CD4-positive, CD25-positive, alpha-beta regulatory T cell (primary cell): ENCODE data around the gene MIER2. TPM values are rescaled to one million over a fixed set of nuclear protein-coding genes. Genes with fewer than 3 reads are reported as not detected.

Experiments
- ATAC-seq, 2 donors: fragments of 150-1000 bp; cut with Tn5 transposase; one replicate each; pipeline ENCODE4 v1.10.0; 2021; ENCODE audit warnings: low read depth in 2 of 2, moderate number of reproducible peaks in 2 of 2, moderate library complexity in 1 of 2
- DNase-seq, 3 donors: peaks; one replicate each; pipeline versions ENCODE4 v3.0.0 to v3.0.0-alpha.2; 2012 to 2022; ENCODE audit warnings: mixed read lengths in 1 of 3
- H3K27ac ChIP-seq: one replicate; pipeline ENCODE4 v1.7.0; 2013; ENCODE audit warnings: mild to moderate bottlenecking, low read length; ENCODE audit not compliant: insufficient read depth, poor library complexity, severe bottlenecking
- H3K27me3 ChIP-seq: one replicate; pipeline ENCODE4 v1.7.0; 2013; ENCODE audit warnings: low read length; ENCODE audit not compliant: control insufficient read depth, insufficient read depth
- H3K36me3 ChIP-seq: one replicate; pipeline ENCODE4 v1.7.0; 2013; ENCODE audit warnings: mild to moderate bottlenecking, low read length, moderate library complexity; ENCODE audit not compliant: control insufficient read depth, insufficient read depth
- H3K4me1 ChIP-seq: 2 replicates; pipeline ENCODE4 v1.7.0; 2013; ENCODE audit warnings: mild to moderate bottlenecking, low read length; ENCODE audit not compliant: insufficient read depth, control insufficient read depth, poor library complexity, severe bottlenecking
- H3K4me3 ChIP-seq: one replicate; pipeline ENCODE4 v1.7.0; 2013; ENCODE audit warnings: low read depth, mild to moderate bottlenecking, low read length, moderate library complexity
- H3K9me3 ChIP-seq, 2 experiments: 1 replicate in 1 of 2; 2 replicates in 1 of 2; pipeline ENCODE4 v1.7.0; 2013; ENCODE audit warnings: low read length in 2 of 2, mild to moderate bottlenecking in 1 of 2, moderate library complexity in 1 of 2; ENCODE audit not compliant: control insufficient read depth in 2 of 2
- H3K27ac Mint-ChIP-seq, 3 donors: one replicate each; pipeline ENCODE4 v1.8.0; 2020 to 2022; ENCODE audit warnings: mild to moderate bottlenecking in 3 of 3, mixed read lengths in 3 of 3, moderate library complexity in 2 of 3
- H3K27me3 Mint-ChIP-seq: one replicate; pipeline ENCODE4 v1.8.0; 2022; ENCODE audit warnings: mild to moderate bottlenecking, mixed read lengths
- H3K36me3 Mint-ChIP-seq: one replicate; pipeline ENCODE4 v1.8.0; 2020; ENCODE audit warnings: mixed read lengths
- H3K4me1 Mint-ChIP-seq, 4 donors: one replicate each; pipeline ENCODE4 v1.8.0; 2020 to 2022; ENCODE audit warnings: mixed read lengths in 4 of 4, mild to moderate bottlenecking in 1 of 4
- H3K4me3 Mint-ChIP-seq, 4 donors: one replicate each; pipeline ENCODE4 v1.8.0; 2020 to 2022; ENCODE audit warnings: mild to moderate bottlenecking in 4 of 4, mixed read lengths in 4 of 4, moderate library complexity in 3 of 4
- H3K9me3 Mint-ChIP-seq, 7 donors: one replicate each; pipeline ENCODE4 v1.8.0; 2020 to 2022; ENCODE audit warnings: mixed read lengths in 7 of 7, mild to moderate bottlenecking in 3 of 7, moderate library complexity in 2 of 7
- polyA plus RNA-seq, 4 donors: library from polyadenylated mRNA; unstranded; fragments of 300-500 nt; fragmentation: Illumina TruSeq; gene quantifications; one replicate each; pipeline ENCODE4 v1.2.3, GENCODE V29; 2021
- total RNA-seq: library from RNA; stranded (reverse); gene quantifications from one replicate; pipeline ENCODE4 v1.2.3, GENCODE V29; 2022

The MIER2 gene
- total and polyA plus RNA-seq, 5 donors from 2014 or later: 2.0 to 15.8 (median 3.0) TPM

- no peak for DNase-seq
- Mint-ChIP-seq H3K27me3 (no peaks in the 10 kb centered on the region), H3K4me1 (peaks cover 0 to 6% (median 0%) of the 10 kb centered on the region in 4 donors), H3K4me3 (no peak overlapping the region), H3K9me3 (peaks cover 0 to 7% (median 0%) of the 10 kb centered on the region in 7 donors), H3K27ac (peak overlapping the region in 1 of 3 donors; percentile 47), H3K36me3 (peaks cover 26% of the 10 kb centered on the region)
- Histone ChIP-seq H3K4me1 (no peaks in the 10 kb centered on the region), H3K27me3 (no peaks in the 10 kb centered on the region), H3K27ac (no peak overlapping the region), H3K4me3 (no peak overlapping the region), H3K9me3 (no peaks in the 10 kb centered on the region), H3K36me3 (peaks cover 16% of the 10 kb centered on the region)
- no peak for ATAC-seq
Measured at GRCh38 chr19:313988-314815, 30.4 kb downstream of the MIER2 start.

GRCh38 chr19:313169-313987 is 31.2 kb downstream of the MIER2 start:
- Histone ChIP-seq H3K9me3 (no peaks in the 10 kb centered on the region), H3K27ac (no peak overlapping the region), H3K27me3 (no peaks in the 10 kb centered on the region), H3K36me3 (peaks cover 16% of the 10 kb centered on the region), H3K4me3 (no peak overlapping the region), H3K4me1 (no peaks in the 10 kb centered on the region)
- Mint-ChIP-seq H3K9me3 (peaks cover 0 to 7% (median 0%) of the 10 kb centered on the region in 7 donors), H3K4me1 (peaks cover 0 to 4% (median 0%) of the 10 kb centered on the region in 4 donors), H3K4me3 (no peak overlapping the region), H3K36me3 (peaks cover 24% of the 10 kb centered on the region), H3K27ac (no peak overlapping the region), H3K27me3 (no peaks in the 10 kb centered on the region)
- DNase-seq (no peak), ATAC-seq (no peak)

GRCh38 chr19:311813-312261 is 32.8 kb downstream of the MIER2 start:
- Mint-ChIP-seq H3K36me3 (peaks cover 23% of the 10 kb centered on the region), H3K27ac (no peak overlapping the region), H3K9me3 (peaks cover 0 to 7% (median 0%) of the 10 kb centered on the region in 7 donors), H3K27me3 (no peaks in the 10 kb centered on the region), H3K4me3 (no peak overlapping the region), H3K4me1 (no peaks in the 10 kb centered on the region)
- H3K4me1 ChIP-seq: no peaks in the 10 kb centered on the region
- no peak overlapping the region for H3K27ac ChIP-seq
- no peak for ATAC-seq
- peaks cover 26% of the 10 kb centered on the region for H3K36me3 ChIP-seq
- no peak for DNase-seq
- H3K4me3 ChIP-seq: no peak overlapping the region
- no peaks in the 10 kb centered on the region for H3K27me3 ChIP-seq
- H3K9me3 ChIP-seq: no peaks in the 10 kb centered on the region

- Histone ChIP-seq H3K27me3 (no peaks in the 10 kb centered on the region), H3K27ac (no peak overlapping the region), H3K4me3 (no peak overlapping the region), H3K9me3 (no peaks in the 10 kb centered on the region), H3K4me1 (no peaks in the 10 kb centered on the region), H3K36me3 (peaks cover 31% of the 10 kb centered on the region)
- H3K36me3 Mint-ChIP-seq: peaks cover 19% of the 10 kb centered on the region
- H3K4me1 Mint-ChIP-seq: no peaks in the 10 kb centered on the region
- H3K9me3 Mint-ChIP-seq: peaks cover 0 to 7% (median 0%) of the 10 kb centered on the region in 7 donors
- no peak overlapping the region for H3K27ac Mint-ChIP-seq
- no peaks in the 10 kb centered on the region for H3K27me3 Mint-ChIP-seq
- ATAC-seq (no peak), DNase-seq (no peak)
- H3K4me3 Mint-ChIP-seq: no peak overlapping the region
Measured at GRCh38 chr19:310781-311496, 33.7 kb downstream of the MIER2 start.

GRCh38 chr19:310141-310651 is 34.4 kb downstream of the MIER2 start:
- Histone ChIP-seq H3K4me3 (no peak overlapping the region), H3K36me3 (peaks cover 35% of the 10 kb centered on the region), H3K27me3 (no peaks in the 10 kb centered on the region), H3K27ac (no peak overlapping the region), H3K4me1 (no peaks in the 10 kb centered on the region), H3K9me3 (no peaks in the 10 kb centered on the region)
- no peaks in the 10 kb centered on the region for H3K4me1 Mint-ChIP-seq
- no peak overlapping the region for H3K27ac Mint-ChIP-seq
- H3K4me3 Mint-ChIP-seq: no peak overlapping the region
- H3K27me3 Mint-ChIP-seq: no peaks in the 10 kb centered on the region
- no peak for ATAC-seq
- no peak for DNase-seq
- peaks cover 12% of the 10 kb centered on the region for H3K36me3 Mint-ChIP-seq
- H3K9me3 Mint-ChIP-seq: peaks cover 0 to 6% (median 0%) of the 10 kb centered on the region in 7 donors

GRCh38 chr19:309206-309565 is 35.4 kb downstream of the MIER2 start:
- Histone ChIP-seq H3K9me3 (no peaks in the 10 kb centered on the region), H3K27ac (no peak overlapping the region), H3K4me3 (no peak overlapping the region), H3K4me1 (no peaks in the 10 kb centered on the region), H3K36me3 (peaks cover 35% of the 10 kb centered on the region), H3K27me3 (no peaks in the 10 kb centered on the region)
- Mint-ChIP-seq H3K9me3 (peaks cover 0 to 2% (median 0%) of the 10 kb centered on the region in 7 donors), H3K27ac (no peak overlapping the region), H3K4me1 (peaks cover 0 to 3% (median 0%) of the 10 kb centered on the region in 4 donors), H3K36me3 (peaks cover 11% of the 10 kb centered on the region), H3K27me3 (no peaks in the 10 kb centered on the region), H3K4me3 (no peak overlapping the region)
- DNase-seq: no peak
- no peak for ATAC-seq

GRCh38 chr19:308471-309205 is 36.0 kb downstream of the MIER2 start:
- Histone ChIP-seq H3K36me3 (peaks cover 35% of the 10 kb centered on the region), H3K4me3 (no peak overlapping the region), H3K27ac (no peak overlapping the region), H3K27me3 (no peaks in the 10 kb centered on the region), H3K4me1 (no peaks in the 10 kb centered on the region), H3K9me3 (no peaks in the 10 kb centered on the region)
- DNase-seq: no peak
- H3K4me1 Mint-ChIP-seq: peaks cover 0 to 3% (median 0%) of the 10 kb centered on the region in 4 donors
- no peaks in the 10 kb centered on the region for H3K27me3 Mint-ChIP-seq
- ATAC-seq: no peak
- H3K27ac Mint-ChIP-seq: no peak overlapping the region
- H3K36me3 Mint-ChIP-seq: peaks cover 11% of the 10 kb centered on the region
- no peaks in the 10 kb centered on the region for H3K9me3 Mint-ChIP-seq
- no peak overlapping the region for H3K4me3 Mint-ChIP-seq
